ENCODE measurements around the gene FDXACB1.
"Not testable (repeated sequence)": the region's sequence is repeated elsewhere in the genome, so short reads cannot be mapped to it uniquely, and the experiment has no call there.

Gene FDXACB1

GRCh38 chr11:111909378-111909777 is 30.4 kb upstream of the FDXACB1 start:
- DNase-seq: no peak

GRCh38 chr11:111908639-111909305 is 29.8 kb upstream of the FDXACB1 start:
- DNase-seq: no peak

- DNase-seq: no peak
These were observed 27.7 kb upstream of the FDXACB1 start for GRCh38 chr11:111906680-111907079.

- DNase-seq: peak; percentile 6
These were observed 26.4 kb upstream of the FDXACB1 start for GRCh38 chr11:111905411-111905810.

GRCh38 chr11:111886844-111887243 is 7.9 kb upstream of the FDXACB1 start:
- peak; percentile 12 for DNase-seq

GRCh38 chr11:111886032-111886431 is 7.1 kb upstream of the FDXACB1 start:
- no peak for DNase-seq

GRCh38 chr11:111885053-111885452 is 6.1 kb upstream of the FDXACB1 start:
- not testable (repeated sequence) for DNase-seq

GRCh38 chr11:111882202-111882601 is 3.2 kb upstream of the FDXACB1 start:
- no peak for DNase-seq

- no peak for DNase-seq
These were observed 634 bp upstream of the FDXACB1 start for GRCh38 chr11:111879637-111879960.

GRCh38 chr11:111878385-111878848 is 548 bp downstream of the FDXACB1 start:
- DNase-seq: no peak

- DNase-seq: no peak
These were observed 7.2 kb downstream of the FDXACB1 start for GRCh38 chr11:111871693-111872161.

- peak; percentile 68 for DNase-seq
These were observed 7.9 kb downstream of the FDXACB1 start, which contains the start of gene ALG9 for GRCh38 chr11:111870886-111871692. TSS of gene ALG9 (minus strand) at chr11:111871581. CDS start at chr11:111871482, 99 bp downstream.

- peak; percentile 8 for DNase-seq
These were observed 8.5 kb downstream of the FDXACB1 start for GRCh38 chr11:111870522-111870885.

GRCh38 chr11:111870113-111870512 is 8.9 kb downstream of the FDXACB1 start:
- DNase-seq: no peak

- no peak for DNase-seq
These were observed 18.7 kb downstream of the FDXACB1 start for GRCh38 chr11:111860257-111860656.

GRCh38 chr11:111855506-111855905 is 23.5 kb downstream of the FDXACB1 start:
- DNase-seq: no peak

- DNase-seq: no peak
These were observed 26.9 kb downstream of the FDXACB1 start for GRCh38 chr11:111852103-111852502.

- DNase-seq: peak; percentile 6
These were observed 27.3 kb downstream of the FDXACB1 start for GRCh38 chr11:111851636-111852035.

GRCh38 chr11:111851067-111851466 is 27.9 kb downstream of the FDXACB1 start:
- no peak for DNase-seq

- no peak for DNase-seq
These were observed 29.3 kb downstream of the FDXACB1 start for GRCh38 chr11:111849631-111850030.

GRCh38 chr11:111846636-111847035 is 32.3 kb downstream of the FDXACB1 start:
- peak; percentile 2 for DNase-seq

- no peak for DNase-seq
These were observed 32.9 kb downstream of the FDXACB1 start for GRCh38 chr11:111846063-111846462.

GRCh38 chr11:111845276-111846028 is 33.5 kb downstream of the FDXACB1 start:
- peak; percentile 70 for DNase-seq

All from MV-4-11 (cell line).